MM.1S (cell line): ENCODE data around the gene SLC4A4.

Source experiments
- DNase-seq: peaks from one replicate; pipeline ENCODE4 v3.0.0-alpha.2; 2015
- H2AFZ ChIP-seq: fragments of 300-600 bp; sonication (generic); 2 replicates; pipeline ENCODE4 v1.6.0; 2016; ENCODE audit warnings: antibody characterized with exemption, low read length
- H3F3A ChIP-seq: fragments of 300-600 bp; sonication (generic); 2 replicates; pipeline ENCODE4 v1.6.1; 2016; ENCODE audit warnings: mild to moderate bottlenecking, antibody characterized with exemption, low read length, moderate library complexity, mixed read lengths; ENCODE audit not compliant: insufficient read depth
- H3K27ac ChIP-seq: fragments of 300-600 bp; sonication (generic); 2 replicates; pipeline ENCODE4 v1.5.1; 2016; ENCODE audit warnings: mild to moderate bottlenecking, low read length
- H3K27me3 ChIP-seq: fragments of 300-600 bp; sonication (generic); replicated peaks from 2 replicates; pipeline ENCODE4 v1.6.0; 2016; ENCODE audit warnings: low read length; ENCODE audit not compliant: insufficient read depth
- H3K36me3 ChIP-seq: fragments of 300-600 bp; sonication (generic); replicated peaks from 2 replicates; pipeline ENCODE4 v1.6.1; 2016; ENCODE audit warnings: mild to moderate bottlenecking, low read length, mixed read lengths; ENCODE audit not compliant: insufficient read depth
- H3K4me1 ChIP-seq: fragments of 300-600 bp; sonication (generic); 2 replicates; pipeline ENCODE4 v1.6.1; 2016; ENCODE audit warnings: low read length, mixed read lengths
- H3K4me2 ChIP-seq: fragments of 300-600 bp; sonication (generic); 2 replicates; pipeline ENCODE4 v1.6.0; 2016; ENCODE audit warnings: low read depth, low read length
- H3K4me3 ChIP-seq: fragments of 300-600 bp; sonication (generic); 2 replicates; pipeline ENCODE4 v1.5.1; 2016; ENCODE audit warnings: low read length, mixed read lengths
- H3K79me2 ChIP-seq: fragments of 300-600 bp; sonication (generic); 2 replicates; pipeline ENCODE4 v1.6.1; 2016; ENCODE audit warnings: mixed run types, low read length, mixed read lengths
- H3K9ac ChIP-seq: fragments of 300-600 bp; sonication (generic); 2 replicates; pipeline ENCODE4 v1.6.1; 2016; ENCODE audit warnings: low read length, mixed read lengths
- H3K9me2 ChIP-seq: fragments of 300-600 bp; sonication (generic); replicated peaks from 2 replicates; pipeline ENCODE4 v1.6.1; 2016; ENCODE audit warnings: mild to moderate bottlenecking, low read length, mixed read lengths; ENCODE audit not compliant: insufficient read depth
- H3K9me3 ChIP-seq: fragments of 300-600 bp; sonication (generic); replicated peaks from 2 replicates; pipeline ENCODE4 v1.6.1; 2016; ENCODE audit warnings: mild to moderate bottlenecking, low read length, mixed read lengths; ENCODE audit not compliant: insufficient read depth
- H4K20me1 ChIP-seq: fragments of 300-600 bp; sonication (generic); 2 replicates; pipeline ENCODE4 v1.6.1; 2016; ENCODE audit warnings: mild to moderate bottlenecking, low read length, moderate library complexity, mixed read lengths; ENCODE audit not compliant: insufficient read depth
- EZH2 ChIP-seq: fragments of 300-600 bp; sonication (generic); optimal IDR thresholded peaks from 2 replicates; pipeline ENCODE3; 2017; ENCODE audit warnings: low read depth, mild to moderate bottlenecking, antibody characterized with exemption, low read length, mixed read lengths
- EZH2phosphoT487 ChIP-seq: fragments of 300-600 bp; sonication (generic); IDR thresholded peaks from 2 replicates; pipeline ENCODE4 v1.6.1; 2018; ENCODE audit warnings: antibody characterized with exemption, low read length
- TF ChIP-seq, protein P1 (sequence below): fragments of 300-600 bp; sonication (generic); IDR thresholded peaks from 2 replicates; pipeline ENCODE4 v1.5.1; 2016; ENCODE audit warnings: antibody characterized with exemption, low read length, mixed read lengths

SLC4A4 gene

GRCh38 chr4:71355045-71355444 is 16.2 kb downstream of the SLC4A4 start:
- Histone ChIP-seq H3K9me2 (no peaks in the 10 kb centered on the region), H3F3A (no peaks in the 10 kb centered on the region), H3K27ac (no peak overlapping the region), H3K9me3 (no peaks in the 10 kb centered on the region), H3K79me2 (no peaks in the 10 kb centered on the region), H3K4me1 (no peaks in the 10 kb centered on the region), H3K4me2 (no peak overlapping the region), H3K4me3 (no peak overlapping the region), H4K20me1 (no peaks in the 10 kb centered on the region), H3K36me3 (no peaks in the 10 kb centered on the region), H2AFZ (no peak overlapping the region), H3K9ac (no peak overlapping the region), H3K27me3 (no peaks in the 10 kb centered on the region)
- TF ChIP-seq, protein P1, sequence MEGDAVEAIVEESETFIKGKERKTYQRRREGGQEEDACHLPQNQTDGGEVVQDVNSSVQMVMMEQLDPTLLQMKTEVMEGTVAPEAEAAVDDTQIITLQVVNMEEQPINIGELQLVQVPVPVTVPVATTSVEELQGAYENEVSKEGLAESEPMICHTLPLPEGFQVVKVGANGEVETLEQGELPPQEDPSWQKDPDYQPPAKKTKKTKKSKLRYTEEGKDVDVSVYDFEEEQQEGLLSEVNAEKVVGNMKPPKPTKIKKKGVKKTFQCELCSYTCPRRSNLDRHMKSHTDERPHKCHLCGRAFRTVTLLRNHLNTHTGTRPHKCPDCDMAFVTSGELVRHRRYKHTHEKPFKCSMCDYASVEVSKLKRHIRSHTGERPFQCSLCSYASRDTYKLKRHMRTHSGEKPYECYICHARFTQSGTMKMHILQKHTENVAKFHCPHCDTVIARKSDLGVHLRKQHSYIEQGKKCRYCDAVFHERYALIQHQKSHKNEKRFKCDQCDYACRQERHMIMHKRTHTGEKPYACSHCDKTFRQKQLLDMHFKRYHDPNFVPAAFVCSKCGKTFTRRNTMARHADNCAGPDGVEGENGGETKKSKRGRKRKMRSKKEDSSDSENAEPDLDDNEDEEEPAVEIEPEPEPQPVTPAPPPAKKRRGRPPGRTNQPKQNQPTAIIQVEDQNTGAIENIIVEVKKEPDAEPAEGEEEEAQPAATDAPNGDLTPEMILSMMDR = no peak
- no peak for TF ChIP-seq EZH2phosphoT487
- TF ChIP-seq EZH2 = no peak
- DNase-seq = no peak

DNA sequence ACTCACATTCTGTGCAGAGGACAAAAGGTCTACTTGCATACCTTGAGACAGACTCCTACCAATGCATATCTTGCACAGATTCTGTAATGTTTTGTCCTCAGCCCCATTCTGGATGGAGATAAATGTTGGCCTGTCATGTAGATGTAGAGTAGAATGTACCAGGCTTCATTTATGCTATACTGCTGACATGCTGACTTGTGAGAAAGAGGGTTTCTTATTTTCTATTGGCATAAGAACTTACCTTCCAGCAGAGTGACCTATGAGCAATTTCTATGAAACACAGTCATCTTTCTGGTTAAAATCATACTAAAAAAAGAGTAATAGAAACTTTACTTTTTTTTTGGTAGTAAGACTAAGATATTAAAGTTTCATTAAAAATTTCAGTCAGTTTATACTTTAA is 17.2 kb downstream of the SLC4A4 start:
- Histone ChIP-seq H3K4me3 (no peak overlapping the region), H3K79me2 (no peaks in the 10 kb centered on the region), H3K4me1 (no peaks in the 10 kb centered on the region), H3K27me3 (no peaks in the 10 kb centered on the region), H3K9me3 (no peaks in the 10 kb centered on the region), H3K36me3 (no peaks in the 10 kb centered on the region), H4K20me1 (no peaks in the 10 kb centered on the region), H2AFZ (no peak overlapping the region), H3K9ac (no peak overlapping the region), H3K4me2 (no peak overlapping the region), H3F3A (no peaks in the 10 kb centered on the region), H3K27ac (no peak overlapping the region), H3K9me2 (no peaks in the 10 kb centered on the region)
- TF ChIP-seq EZH2 (no peak), EZH2phosphoT487 (no peak)
- TF ChIP-seq, protein P1 = no peak
- DNase-seq = no peak

DNA sequence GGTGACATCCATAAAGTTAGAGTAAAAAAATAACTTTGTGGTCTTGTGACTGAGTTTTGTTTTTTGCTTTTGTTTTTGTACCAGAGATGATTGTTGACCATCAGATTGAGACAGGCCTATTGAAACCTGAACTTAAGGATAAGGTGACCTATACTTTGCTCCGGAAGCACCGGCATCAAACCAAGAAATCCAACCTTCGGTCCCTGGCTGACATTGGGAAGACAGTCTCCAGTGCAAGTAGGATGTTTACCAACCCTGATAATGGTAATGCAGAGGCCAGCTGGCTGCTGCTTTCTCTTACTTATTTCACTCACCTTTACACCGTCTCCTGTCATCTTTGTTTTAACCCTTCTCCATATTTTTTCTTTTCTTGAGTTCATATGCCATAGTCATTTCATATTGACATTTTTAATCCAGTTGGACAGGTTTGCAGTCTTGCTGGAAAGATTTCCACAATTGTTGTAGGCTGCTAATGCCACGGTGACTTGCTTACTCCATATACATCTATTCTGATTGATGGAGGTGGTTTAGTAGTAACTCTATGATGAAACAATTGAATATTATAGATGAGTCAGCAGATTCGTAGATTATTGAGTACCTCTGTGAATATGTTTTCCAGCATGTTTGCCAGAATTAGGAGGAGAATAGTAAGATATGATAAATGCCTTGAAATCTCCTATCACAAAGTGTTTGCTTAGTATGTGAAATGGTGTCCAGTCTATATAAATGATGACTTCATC is 18.3 kb downstream of the SLC4A4 start:
- Histone ChIP-seq H3K9me3 (no peaks in the 10 kb centered on the region), H3K9me2 (no peaks in the 10 kb centered on the region), H2AFZ (no peak overlapping the region), H3F3A (no peaks in the 10 kb centered on the region), H3K27ac (no peak overlapping the region), H3K9ac (no peak overlapping the region), H3K4me1 (no peaks in the 10 kb centered on the region), H4K20me1 (no peaks in the 10 kb centered on the region), H3K4me3 (no peak overlapping the region), H3K4me2 (no peak overlapping the region), H3K79me2 (no peaks in the 10 kb centered on the region), H3K27me3 (no peaks in the 10 kb centered on the region), H3K36me3 (no peaks in the 10 kb centered on the region)
- no peak for DNase-seq
- TF ChIP-seq, protein P1 = no peak
- TF ChIP-seq EZH2 (no peak), EZH2phosphoT487 (no peak)
